Activated effector memory CD4-positive, alpha-beta T cell treated with anti-CD3 and anti-CD28 coated beads, Interleukin-2, amount 50 U/mL, for 16 hours (primary cell): Measurements from ENCODE around the gene ALOX5.
"Not testable (repeated sequence)": the region's sequence is repeated elsewhere in the genome, so short reads cannot be mapped to it uniquely, and the experiment has no call there.

Experiments used
- DNase-seq: peaks from one replicate; pipeline ENCODE4 v3.0.0-alpha.2; 2020

The ALOX5 gene

GRCh38 chr10:45375101-45375500 is 1.1 kb downstream of the ALOX5 start:
- no peak for DNase-seq

- no peak for DNase-seq
Measured at GRCh38 chr10:45375716-45376231, 1.8 kb downstream of the ALOX5 start.

- no peak for DNase-seq
Measured at GRCh38 chr10:45376371-45376801, 2.4 kb downstream of the ALOX5 start.

DNA sequence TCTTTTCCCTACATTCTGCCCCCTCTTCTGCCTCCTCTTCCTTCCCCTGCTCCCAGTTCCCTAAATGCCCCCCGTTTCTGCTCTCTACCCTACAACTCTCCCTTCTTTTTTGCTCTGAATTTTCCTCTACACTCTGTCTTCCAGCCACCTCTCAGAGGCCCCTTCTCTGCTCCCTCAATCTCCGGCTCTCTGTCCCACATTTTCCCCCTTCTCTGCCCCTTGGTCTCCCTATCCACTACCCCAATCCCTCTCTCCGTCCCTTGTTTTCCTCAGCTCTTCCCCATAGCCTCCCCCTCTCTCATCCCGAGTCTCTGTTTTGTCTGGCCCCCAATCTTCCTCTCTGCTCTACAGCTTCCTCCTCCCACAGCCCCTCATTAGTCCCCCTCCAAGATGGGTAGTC is 3.3 kb downstream of the ALOX5 start:
- DNase-seq = no peak

DNA sequence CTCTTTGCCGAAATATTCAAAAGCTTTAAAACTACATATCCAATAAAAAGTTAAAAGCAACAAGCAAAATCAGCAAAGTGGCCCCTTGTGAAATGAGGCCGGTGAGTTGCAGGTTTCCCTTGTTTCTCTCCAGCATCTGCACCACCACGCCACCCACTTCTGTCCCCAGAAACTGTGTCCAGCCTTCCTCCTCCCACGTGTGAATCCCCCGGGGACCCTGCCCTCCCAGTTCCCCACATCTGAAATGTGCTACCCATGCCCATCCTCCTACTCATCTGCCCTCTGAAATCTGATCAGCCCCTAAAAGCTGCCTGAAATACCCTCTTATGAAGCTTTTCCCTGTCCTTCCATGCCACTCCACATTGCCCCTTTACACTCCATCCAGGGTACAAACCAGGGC is 3.8 kb downstream of the ALOX5 start:
- no peak for DNase-seq

GRCh38 chr10:45378914-45379726 is 5.1 kb downstream of the ALOX5 start:
- DNase-seq = no peak

DNA sequence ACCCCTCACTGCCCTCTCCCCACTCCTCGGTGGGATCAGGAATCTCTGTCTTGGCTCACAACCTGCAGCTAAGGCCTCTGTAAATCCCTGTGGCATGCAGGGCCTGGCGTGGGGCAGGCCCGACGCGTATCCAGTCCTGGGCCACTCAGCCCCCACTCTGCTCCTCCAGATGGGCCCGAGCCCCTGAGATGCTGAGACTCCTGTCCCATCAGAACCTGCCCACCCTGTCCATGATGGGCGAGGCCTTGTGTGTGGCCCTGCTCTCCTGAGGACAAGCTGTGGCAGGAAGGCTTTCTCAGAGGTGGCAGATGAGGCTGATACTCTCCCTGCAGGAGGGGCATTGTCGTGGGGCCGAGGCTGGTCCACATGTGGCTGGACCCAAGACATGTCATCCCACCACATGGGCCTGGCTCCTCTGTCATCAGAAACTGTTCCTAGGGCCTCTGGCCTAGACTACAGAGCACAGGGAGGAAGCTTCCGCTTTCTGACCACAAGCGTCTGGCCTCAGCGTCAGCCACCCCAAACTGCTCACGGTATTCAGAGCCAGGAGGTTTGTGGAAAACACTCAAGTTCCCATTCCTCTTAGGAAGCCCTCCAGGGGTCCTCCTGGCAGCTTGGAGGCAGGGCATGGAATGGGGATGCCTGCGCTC is 6.0 kb downstream of the ALOX5 start:
- no peak for DNase-seq

GRCh38 chr10:45380903-45381620 is 7.0 kb downstream of the ALOX5 start:
- DNase-seq = no peak

GRCh38 chr10:45382591-45382990 is 8.6 kb downstream of the ALOX5 start:
- DNase-seq = no peak

DNA sequence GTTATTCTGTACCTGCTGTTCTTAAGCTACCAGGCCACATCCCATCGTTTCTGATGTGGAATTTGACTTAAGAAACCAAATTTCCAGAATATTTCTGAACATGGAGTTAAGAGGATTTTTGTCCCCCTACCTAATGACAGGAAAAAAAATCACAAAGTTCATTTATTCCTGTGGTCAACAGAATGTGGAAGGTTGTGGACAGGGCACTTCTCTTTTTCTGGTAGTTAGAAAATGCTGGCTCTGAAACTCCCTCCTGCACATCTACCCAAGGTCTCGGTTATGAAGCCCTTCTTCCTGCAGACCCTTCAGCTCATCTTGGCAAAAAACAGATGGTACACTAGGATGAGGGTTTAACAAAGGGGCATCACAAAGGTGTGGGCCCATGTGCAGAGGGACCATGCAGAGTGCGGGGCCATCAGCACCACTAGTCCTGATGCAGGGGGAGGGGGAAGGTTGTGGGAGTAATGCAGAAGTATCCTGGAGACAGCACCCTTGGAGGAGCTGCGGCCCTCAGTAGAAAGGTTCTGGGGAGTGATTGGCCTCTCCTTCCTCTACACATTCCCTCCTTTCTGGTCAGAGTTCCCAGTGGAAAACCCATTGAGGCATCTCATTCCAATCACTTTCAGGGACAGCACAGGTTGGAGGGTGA is 9.8 kb downstream of the ALOX5 start:
- no peak for DNase-seq

GRCh38 chr10:45386657-45387056 is 12.6 kb downstream of the ALOX5 start:
- no peak for DNase-seq

DNA sequence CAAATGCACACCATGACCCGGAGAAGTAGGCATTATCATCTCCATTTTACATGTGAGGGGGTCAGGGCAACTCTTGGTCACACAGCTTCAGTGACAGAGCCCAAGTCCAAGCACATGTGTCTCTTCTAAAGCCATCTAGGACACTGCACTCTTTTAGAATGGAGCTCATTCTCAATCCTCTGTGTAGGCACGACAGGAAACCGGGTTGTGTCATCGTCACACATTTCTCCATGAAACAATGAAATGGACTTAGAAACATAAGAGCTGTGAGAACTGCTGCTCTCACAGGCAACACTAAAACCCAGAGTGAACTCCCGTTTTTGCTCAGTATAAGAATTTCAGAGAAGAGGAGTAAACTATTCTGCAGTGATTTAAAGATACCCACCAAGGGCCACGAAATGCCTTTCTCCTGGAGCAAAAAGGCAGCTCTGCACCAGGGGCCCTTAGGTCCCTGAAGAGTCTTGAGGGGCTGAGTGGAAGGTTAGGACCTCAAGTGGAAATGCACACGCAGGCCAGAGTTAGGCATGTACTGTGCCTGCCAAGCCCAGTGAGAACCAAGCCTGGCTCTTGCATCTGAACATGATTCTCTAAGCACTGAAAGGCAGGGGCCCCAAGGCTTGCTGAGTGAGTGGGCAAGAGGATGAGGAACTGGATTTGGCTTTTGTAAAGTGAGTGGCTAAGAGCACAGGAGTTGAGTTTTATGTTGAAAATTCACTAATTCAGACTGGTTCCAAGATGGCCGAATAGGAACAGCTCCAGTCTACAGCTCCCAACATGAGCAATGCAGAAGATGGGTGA is 13.3 kb downstream of the ALOX5 start:
- DNase-seq = no peak

- DNase-seq = not testable (repeated sequence)
Measured at GRCh38 chr10:45389671-45390070, 15.7 kb downstream of the ALOX5 start.

GRCh38 chr10:45391636-45392035 is 17.6 kb downstream of the ALOX5 start:
- not testable (repeated sequence) for DNase-seq

DNA sequence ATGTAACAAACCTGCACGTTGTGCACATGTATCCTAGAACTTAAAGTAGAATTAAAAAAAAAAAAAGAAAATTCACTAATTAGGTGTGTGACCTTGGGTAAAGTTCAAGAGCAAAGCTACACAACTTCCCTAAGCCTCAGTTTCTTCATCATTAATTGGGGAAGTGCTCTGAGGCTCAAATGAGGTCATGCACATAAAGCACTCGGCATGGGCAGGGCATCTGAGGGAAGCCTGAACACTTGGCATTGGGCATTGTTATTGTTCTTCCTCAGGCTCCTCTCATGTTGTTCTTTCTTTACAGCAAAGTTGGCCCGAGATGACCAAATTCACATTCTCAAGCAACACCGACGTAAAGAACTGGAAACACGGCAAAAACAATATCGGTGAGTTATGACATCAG is 21.5 kb downstream of the ALOX5 start:
- no peak for DNase-seq

- no peak for DNase-seq
Measured at GRCh38 chr10:45398595-45398994, 24.6 kb downstream of the ALOX5 start.

DNA sequence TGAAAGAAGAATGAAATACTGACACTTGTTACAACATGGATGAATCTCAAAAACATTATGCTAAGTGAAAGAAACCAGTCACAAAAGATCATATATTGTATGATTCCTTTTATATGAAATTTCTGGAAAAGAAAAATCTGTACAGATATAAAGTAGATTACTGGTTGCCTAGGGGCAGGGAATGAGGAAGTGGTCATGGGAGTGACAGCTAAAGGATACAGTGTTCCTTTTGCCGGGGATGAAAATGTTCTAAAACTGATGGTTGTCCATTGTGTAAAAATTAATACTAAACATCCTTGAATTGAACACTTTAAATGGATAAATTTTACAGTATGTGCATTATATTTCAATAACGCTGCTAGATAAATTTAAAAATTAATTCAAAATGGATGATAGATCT is 25.1 kb downstream of the ALOX5 start:
- no peak for DNase-seq

- DNase-seq = no peak
Measured at GRCh38 chr10:45403151-45403550, 29.1 kb downstream of the ALOX5 start.

DNA sequence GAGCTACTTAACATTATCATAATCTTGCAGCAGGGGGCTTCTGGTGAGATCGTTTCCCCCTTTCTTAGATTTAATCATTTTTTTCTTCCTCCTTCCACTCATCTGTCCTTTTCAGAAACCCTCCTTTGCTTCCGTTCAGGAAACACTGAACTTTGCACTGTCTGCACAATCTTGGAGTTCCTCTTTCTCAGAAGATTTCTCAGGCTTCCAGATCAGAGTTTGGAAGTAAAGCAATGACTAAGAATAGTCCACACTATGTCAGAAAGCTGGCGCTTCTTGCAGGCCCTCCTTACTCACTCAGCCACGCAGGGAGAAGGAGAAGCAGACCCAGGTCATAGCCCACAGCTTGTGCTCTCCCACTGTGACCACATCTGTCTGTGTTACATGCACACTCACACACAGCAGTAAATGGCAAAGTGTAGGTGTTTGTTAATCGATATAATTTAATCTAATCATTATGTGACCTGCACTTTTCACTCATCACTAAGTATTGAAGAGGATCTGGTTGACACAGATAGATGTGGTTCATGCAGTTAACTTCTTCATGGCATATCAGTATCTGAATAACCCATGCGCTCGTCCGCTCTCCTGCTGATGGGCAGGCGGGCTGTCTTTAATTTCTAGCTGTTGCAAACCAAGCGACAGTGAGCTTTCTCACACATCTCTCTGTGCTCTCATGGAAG is 30.2 kb downstream of the ALOX5 start:
- no peak for DNase-seq

DNA sequence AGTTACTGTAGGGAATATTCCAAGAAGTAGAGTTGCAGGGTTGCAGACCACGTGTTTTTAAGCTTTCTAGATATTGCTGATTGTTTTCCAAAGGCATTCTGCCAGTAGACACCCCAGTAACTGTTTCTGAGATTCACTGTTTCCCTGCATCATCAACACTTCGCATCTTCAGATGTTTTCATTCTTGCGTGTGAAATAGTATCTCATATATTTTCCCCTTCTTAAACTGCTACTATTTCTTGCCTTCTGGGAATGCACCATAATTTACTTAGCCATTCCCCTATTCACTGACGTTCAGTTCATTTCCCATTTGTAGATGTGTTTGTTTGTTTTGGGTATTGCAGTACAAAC is 30.7 kb downstream of the ALOX5 start:
- no peak for DNase-seq

GRCh38 chr10:45407542-45407941 is 33.5 kb downstream of the ALOX5 start:
- no peak for DNase-seq
